ENCODE data around the gene KANK3. TPM values are rescaled to one million over a fixed set of nuclear protein-coding genes. Genes with fewer than 3 reads are reported as not detected.

KANK3 gene
- total and polyA plus RNA-seq, 9 of the 15 experiments (the other 6 are each of a cell fraction or from before 2014, with no cell fraction given): 0.03 to 0.40 (median 0.08) TPM; not detected in 6

GRCh38 chr19:8333767-8334457 lies 9.2 kb downstream of the KANK3 start:
- no peak; the same call in 2 of the 3 replicates for ATAC-seq
- in situ Hi-C loops (cut with MboI): no loop called here
- no peak for FAIRE-seq
- intact Hi-C loops (cut with micrococcal nuclease): no loop called here
- 39% methylated on average over 30 of the region's 48 CpGs for WGBS (ENCODE audit: insufficient coverage, low coverage, missing lambda C conversion rate)
- no peak overlapping the region for H3K4me2 ChIP-seq (ENCODE audit: insufficient read depth, low read length)
- no peaks in the 10 kb centered on the region for H4K20me1 ChIP-seq (replicated peaks; ENCODE audit: control insufficient read depth, insufficient read depth, low read length)
- H3K27ac ChIP-seq (ENCODE audit: extremely low read depth, low read depth, low read length): no peak overlapping the region
- ChIA-PET CTCF (ENCODE audit: low intra/inter-chr PET ratio) (no interaction called here), POLR2A (interaction anchor here (0.6 to 3.8 kb wide), 7 partner anchors 10 to 212 kb away, joined by 3 to 34 read pairs (median 4); partner anchors contain the start of genes NDUFA7 and RPS28)
- BruUV-seq (replicated peaks): no TSS peak
- H3K9me1 ChIP-seq (ENCODE audit: control insufficient read depth, insufficient read depth, low read length): no peaks in the 10 kb centered on the region
- H3K79me2 ChIP-seq (ENCODE audit: control insufficient read depth, insufficient read depth, low read length): no peaks in the 10 kb centered on the region
- peaks cover 0 to 34% of the 10 kb centered on the region in 2 experiments; a peak in 3 of 5 replicates for H3K4me1 ChIP-seq (replicated peaks in 1 of 2; ENCODE audit: control insufficient read depth in 2 of 2, insufficient read depth in 2 of 2, low read length in 2 of 2)
- H2AFZ ChIP-seq (ENCODE audit: low read depth, low read length): no peak overlapping the region
- no peak overlapping the region; a peak in 1 of 4 replicates for H3K9ac ChIP-seq (ENCODE audit: insufficient read depth in 1 of 2, low read depth in 2 of 2, low read length in 2 of 2)
- no peaks in the 10 kb centered on the region for H3K9me3 ChIP-seq (replicated peaks; ENCODE audit: control insufficient read depth, insufficient read depth, low read depth, low read length)
- peaks cover 13 to 33% of the 10 kb centered on the region in 2 experiments; a peak in 4 of 5 replicates for H3K27me3 ChIP-seq (ENCODE audit: control insufficient read depth in 2 of 2, insufficient read depth in 2 of 2, low read length in 2 of 2)
- H3K36me3 ChIP-seq (ENCODE audit: control insufficient read depth, insufficient read depth, low read length): no peaks in the 10 kb centered on the region
- TF ChIP-seq MGA (IDR thresholded peaks at IDR 0.05): no peak
- TF ChIP-seq TAF7 (tag; IDR thresholded peaks at IDR 0.05): no peak
- peak; percentile 42; the same call in 1 of the 2 replicates for TF ChIP-seq ZBTB33 (CRISPR knock-in tag; IDR thresholded peaks at IDR 0.05)
- H3K4me3 ChIP-seq: no peak overlapping the region
- peak in 1 of 4 experiments; percentile 4 for DNase-seq (ENCODE audit: extremely low read depth in 1 of 4, low spot score in 3 of 4)

Measured in K562 (cell line).